Measurements from ENCODE around the gene ANKRD13B. TPM values are rescaled to one million over a fixed set of nuclear protein-coding genes. Genes with fewer than 3 reads are reported as not detected.
A peak's percentile ranks its signal among the peaks of the same experiment; 100 is the strongest.

Gene ANKRD13B
- total RNA-seq, 2 donors from 2014 or later: 2.2 to 2.6 TPM

DNA sequence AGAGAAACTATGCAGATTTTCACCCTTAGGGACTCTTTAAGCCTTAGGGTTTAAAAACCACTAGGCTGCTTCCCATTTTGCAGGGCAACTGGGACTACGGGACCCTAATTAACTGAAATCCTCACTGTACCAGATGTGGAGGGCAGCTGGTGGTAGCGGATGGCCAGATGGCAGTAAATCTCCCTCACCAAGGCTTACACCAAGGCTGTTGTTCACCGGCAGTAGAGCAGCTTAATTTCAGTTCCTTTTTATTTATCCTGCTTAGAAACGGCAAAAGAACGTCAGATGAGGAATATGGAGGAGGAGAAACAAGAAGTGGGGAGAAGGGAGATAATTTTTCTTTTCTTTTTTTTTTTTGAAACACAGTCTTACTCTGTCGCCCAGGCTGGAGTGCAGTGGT lies 32.6 kb upstream of the ANKRD13B start:
- Histone ChIP-seq H3K9me3 (ENCODE audit: control insufficient read depth, low read length) (no peaks in the 10 kb centered on the region), H3K36me3 (ENCODE audit: control insufficient read depth, insufficient read depth, low read length) (no peaks in the 10 kb centered on the region), H3K4me3 (ENCODE audit: low read length) (no peak overlapping the region), H3K9ac (ENCODE audit: extremely low read depth, low read length, poor library complexity, severe bottlenecking) (no peak overlapping the region), H3K4me1 (ENCODE audit: control insufficient read depth, insufficient read depth, low read length) (no peaks in the 10 kb centered on the region), H3K27ac (ENCODE audit: low read depth, low read length) (no peak overlapping the region), H3K27me3 (ENCODE audit: control insufficient read depth, insufficient read depth, low read length, poor library complexity, severe bottlenecking) (peaks cover 30% of the 10 kb centered on the region)
- Mint-ChIP-seq H3K27ac (no peak overlapping the region), H3K27me3 (ENCODE audit: insufficient read depth) (peaks cover 39% of the 10 kb centered on the region), H3K4me1 (peaks cover 4% of the 10 kb centered on the region), H3K36me3 (ENCODE audit: low read depth) (no peaks in the 10 kb centered on the region), H3K9me3 (no peaks in the 10 kb centered on the region), H3K4me3 (no peak overlapping the region)
- WGBS, 2 experiments (ENCODE audit: insufficient coverage in 1 of 2, insufficient read length in 1 of 2): 84 to 96% methylated on average over 4 to 5 of the region's 6 CpGs
- TF ChIP-seq, protein P1, sequence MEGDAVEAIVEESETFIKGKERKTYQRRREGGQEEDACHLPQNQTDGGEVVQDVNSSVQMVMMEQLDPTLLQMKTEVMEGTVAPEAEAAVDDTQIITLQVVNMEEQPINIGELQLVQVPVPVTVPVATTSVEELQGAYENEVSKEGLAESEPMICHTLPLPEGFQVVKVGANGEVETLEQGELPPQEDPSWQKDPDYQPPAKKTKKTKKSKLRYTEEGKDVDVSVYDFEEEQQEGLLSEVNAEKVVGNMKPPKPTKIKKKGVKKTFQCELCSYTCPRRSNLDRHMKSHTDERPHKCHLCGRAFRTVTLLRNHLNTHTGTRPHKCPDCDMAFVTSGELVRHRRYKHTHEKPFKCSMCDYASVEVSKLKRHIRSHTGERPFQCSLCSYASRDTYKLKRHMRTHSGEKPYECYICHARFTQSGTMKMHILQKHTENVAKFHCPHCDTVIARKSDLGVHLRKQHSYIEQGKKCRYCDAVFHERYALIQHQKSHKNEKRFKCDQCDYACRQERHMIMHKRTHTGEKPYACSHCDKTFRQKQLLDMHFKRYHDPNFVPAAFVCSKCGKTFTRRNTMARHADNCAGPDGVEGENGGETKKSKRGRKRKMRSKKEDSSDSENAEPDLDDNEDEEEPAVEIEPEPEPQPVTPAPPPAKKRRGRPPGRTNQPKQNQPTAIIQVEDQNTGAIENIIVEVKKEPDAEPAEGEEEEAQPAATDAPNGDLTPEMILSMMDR (conservative IDR thresholded peaks at IDR 0.05): no peak
- peak; percentile 20 for DNase-seq

DNA sequence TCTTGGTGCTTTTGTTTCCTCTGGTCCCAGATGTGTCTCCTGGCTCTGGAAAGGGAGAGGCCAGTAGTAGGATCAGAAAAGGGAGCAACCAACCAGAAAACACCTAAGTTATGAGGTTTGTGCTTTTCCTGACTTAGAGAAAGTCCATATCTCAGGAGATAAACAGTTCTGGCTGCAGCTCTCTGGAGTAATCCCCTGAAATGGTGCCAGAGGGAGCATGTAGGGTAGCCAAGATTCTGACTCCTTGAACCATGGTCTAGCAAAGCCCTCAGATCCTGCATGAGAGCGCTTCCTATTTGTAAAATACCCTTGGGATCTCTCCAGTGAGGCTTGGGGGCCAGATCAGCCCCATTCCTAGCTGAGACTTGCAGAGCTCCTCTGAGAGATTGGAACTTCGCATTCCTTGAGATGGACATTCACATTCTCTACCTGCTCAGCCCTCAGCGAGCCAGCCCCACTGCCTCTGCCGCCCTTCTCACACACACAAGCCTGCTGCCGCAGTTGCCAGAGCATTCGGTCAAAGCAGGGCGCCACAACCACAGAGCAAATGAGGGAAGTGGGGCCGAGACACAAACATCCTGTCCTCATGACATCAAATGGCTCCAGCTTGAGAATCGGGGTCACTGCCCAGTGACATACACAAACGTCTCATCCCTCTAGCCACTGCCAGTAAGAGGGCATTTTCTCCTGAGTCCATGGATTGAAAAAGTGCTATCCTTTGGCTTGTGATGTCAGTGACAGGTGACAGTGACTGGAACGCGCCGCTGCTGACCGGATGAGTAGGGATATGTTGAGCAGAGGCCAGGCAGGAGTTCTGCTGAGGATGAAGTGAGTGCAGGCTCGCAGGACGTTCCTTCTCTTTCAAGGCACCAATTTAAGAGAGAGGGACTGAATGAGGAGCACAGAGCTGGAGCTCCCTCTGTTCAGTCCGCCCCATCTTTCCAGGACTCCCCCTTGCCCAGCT lies 31.1 kb upstream of the ANKRD13B start:
- H3K9ac ChIP-seq (ENCODE audit: extremely low read depth, low read length, poor library complexity, severe bottlenecking): no peak overlapping the region
- 90 to 94% methylated on average over 16 to 17 of the region's 17 CpGs for WGBS, 2 experiments (ENCODE audit: insufficient coverage in 1 of 2, insufficient read length in 1 of 2)
- TF ChIP-seq, protein P1 (conservative IDR thresholded peaks at IDR 0.05): no peak
- peaks cover 45% of the 10 kb centered on the region for H3K27me3 ChIP-seq (ENCODE audit: control insufficient read depth, insufficient read depth, low read length, poor library complexity, severe bottlenecking)
- H3K36me3 ChIP-seq (ENCODE audit: control insufficient read depth, insufficient read depth, low read length): no peaks in the 10 kb centered on the region
- Mint-ChIP-seq H3K9me3 (no peaks in the 10 kb centered on the region), H3K4me1 (peaks cover 6% of the 10 kb centered on the region), H3K27me3 (ENCODE audit: insufficient read depth) (peaks cover 50% of the 10 kb centered on the region), H3K36me3 (ENCODE audit: low read depth) (no peaks in the 10 kb centered on the region), H3K4me3 (no peak overlapping the region), H3K27ac (no peak overlapping the region)
- no peaks in the 10 kb centered on the region for H3K9me3 ChIP-seq (ENCODE audit: control insufficient read depth, low read length)
- DNase-seq: peak; percentile 46
- H3K4me3 ChIP-seq (ENCODE audit: low read length): no peak overlapping the region
- H3K4me1 ChIP-seq (ENCODE audit: control insufficient read depth, insufficient read depth, low read length): no peaks in the 10 kb centered on the region
- H3K27ac ChIP-seq (ENCODE audit: low read depth, low read length): no peak overlapping the region

DNA sequence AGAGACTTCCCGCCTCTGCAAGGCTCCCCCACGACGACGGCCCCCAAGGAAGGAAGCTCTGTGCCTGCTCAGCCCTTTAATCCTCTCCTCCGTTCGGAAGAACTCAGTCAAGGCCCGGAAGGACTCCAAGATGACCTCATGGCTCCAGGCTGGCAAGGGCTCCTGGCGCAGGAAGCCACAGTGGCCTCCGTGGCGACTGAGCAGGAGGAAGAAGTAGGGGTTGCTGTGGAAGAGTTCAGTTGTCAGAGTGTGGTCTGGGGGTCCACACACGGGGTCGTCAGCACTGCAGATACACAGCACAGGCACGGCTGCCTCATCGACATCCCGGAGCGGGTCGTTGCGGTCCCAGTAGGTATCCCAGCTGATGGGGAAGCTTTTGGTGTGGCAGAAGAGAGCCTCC lies 30.3 kb upstream of the ANKRD13B start:
- H3K27me3 ChIP-seq (ENCODE audit: control insufficient read depth, insufficient read depth, low read length, poor library complexity, severe bottlenecking): peaks cover 52% of the 10 kb centered on the region
- WGBS, 2 experiments (ENCODE audit: insufficient coverage in 1 of 2, insufficient read length in 1 of 2): 90 to 94% methylated on average over 13 to 18 of the region's 18 CpGs
- Mint-ChIP-seq H3K36me3 (ENCODE audit: low read depth) (no peaks in the 10 kb centered on the region), H3K4me1 (peaks cover 6% of the 10 kb centered on the region), H3K9me3 (no peaks in the 10 kb centered on the region), H3K27me3 (ENCODE audit: insufficient read depth) (peaks cover 55% of the 10 kb centered on the region), H3K4me3 (no peak overlapping the region), H3K27ac (no peak overlapping the region)
- no peak overlapping the region for H3K9ac ChIP-seq (ENCODE audit: extremely low read depth, low read length, poor library complexity, severe bottlenecking)
- DNase-seq: peak; percentile 42
- H3K36me3 ChIP-seq (ENCODE audit: control insufficient read depth, insufficient read depth, low read length): no peaks in the 10 kb centered on the region
- no peaks in the 10 kb centered on the region for H3K9me3 ChIP-seq (ENCODE audit: control insufficient read depth, low read length)
- H3K27ac ChIP-seq (ENCODE audit: low read depth, low read length): no peak overlapping the region
- H3K4me1 ChIP-seq (ENCODE audit: control insufficient read depth, insufficient read depth, low read length): no peaks in the 10 kb centered on the region
- H3K4me3 ChIP-seq (ENCODE audit: low read length): no peak overlapping the region
- TF ChIP-seq, protein P1 (conservative IDR thresholded peaks at IDR 0.05): no peak

Measured in endodermal cell (in vitro differentiated cells).